Measurements from ENCODE around the gene HIGD1B.

HIGD1B gene

GRCh38 chr17:44880062-44880461, 32.4 kb downstream of the HIGD1B start:
- DNase-seq: no peak

- no peak for DNase-seq
Observed at GRCh38 chr17:44881145-44881544, 33.5 kb downstream of the HIGD1B start.

GRCh38 chr17:44884941-44885340, 37.3 kb downstream of the HIGD1B start:
- DNase-seq: no peak

- DNase-seq: no peak
Observed at GRCh38 chr17:44887016-44887415, 39.3 kb downstream of the HIGD1B start.

- peak in 3 of 6 experiments; percentile 5 to 41 (median 37) for DNase-seq
Observed at GRCh38 chr17:44887971-44888954, 40.6 kb downstream of the HIGD1B start.

- DNase-seq: no peak
Observed at GRCh38 chr17:44889003-44889402, 41.3 kb downstream of the HIGD1B start.

GRCh38 chr17:44892250-44892649, 44.6 kb downstream of the HIGD1B start:
- DNase-seq: no peak

GRCh38 chr17:44894642-44895041, 47.0 kb downstream of the HIGD1B start:
- DNase-seq: no peak

GRCh38 chr17:44898768-44899073, 51.0 kb downstream of the HIGD1B start:
- no peak for DNase-seq

GRCh38 chr17:44899074-44899782, 51.5 kb downstream of the HIGD1B start, which contains the start of gene EFTUD2:
Gene EFTUD2 (minus strand): TSS chr17:44899445. CDS start chr17:44894521, 4,924 bp downstream.
- peak; percentile 92 to 100 (median 96) for DNase-seq

Measured in stimulated activated naive CD4-positive, alpha-beta T cell (primary cell).